ENCODE data around the gene RAB10. TPM values are rescaled to one million over a fixed set of nuclear protein-coding genes. Genes with fewer than 3 reads are reported as not detected.
"Not testable (repeated sequence)": the region's sequence is repeated elsewhere in the genome, so short reads cannot be mapped to it uniquely, and the experiment has no call there.

Gene RAB10
- total RNA-seq, 1 donor from 2014 or later: 61.7 TPM

DNA sequence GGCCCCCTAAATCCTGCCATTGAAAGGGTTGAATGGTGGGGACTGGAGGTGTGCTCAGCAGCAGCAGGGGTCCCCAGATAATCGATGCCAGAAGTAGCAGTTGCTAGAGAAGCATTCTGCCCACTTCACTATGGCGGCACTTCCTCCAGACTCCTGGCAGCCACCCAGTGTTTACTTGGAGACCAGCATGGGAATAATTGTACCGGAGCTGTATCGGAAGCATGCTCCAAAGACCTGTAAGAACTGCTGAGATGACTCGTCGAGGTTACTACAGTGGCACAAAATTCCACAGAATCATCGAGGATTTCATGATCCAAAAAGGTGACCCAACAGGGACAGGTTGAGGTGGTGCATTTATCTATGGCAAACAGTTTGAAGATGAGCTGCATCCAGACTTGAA is 128.0 kb downstream of the RAB10 start:
- no peak for DNase-seq

DNA sequence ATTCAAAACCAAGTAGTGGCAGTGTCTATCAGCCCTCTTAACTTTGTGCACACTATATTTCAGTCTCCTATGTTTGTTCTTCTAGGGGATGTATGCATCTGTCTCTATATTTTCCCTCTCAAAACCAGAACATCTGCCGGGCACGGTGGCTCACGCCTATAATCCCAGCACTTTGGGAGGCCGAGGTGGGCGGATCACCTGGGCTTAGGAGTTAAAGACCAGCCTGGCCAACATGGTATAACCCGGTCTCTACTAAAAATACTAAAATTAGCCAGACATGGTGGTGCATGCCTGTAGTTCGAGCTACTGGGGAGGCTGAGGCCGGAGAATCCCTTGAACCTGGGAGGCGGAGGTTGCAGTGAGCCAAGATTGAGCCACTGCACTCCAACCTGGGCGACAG is 129.1 kb downstream of the RAB10 start:
- no peak for DNase-seq

DNA sequence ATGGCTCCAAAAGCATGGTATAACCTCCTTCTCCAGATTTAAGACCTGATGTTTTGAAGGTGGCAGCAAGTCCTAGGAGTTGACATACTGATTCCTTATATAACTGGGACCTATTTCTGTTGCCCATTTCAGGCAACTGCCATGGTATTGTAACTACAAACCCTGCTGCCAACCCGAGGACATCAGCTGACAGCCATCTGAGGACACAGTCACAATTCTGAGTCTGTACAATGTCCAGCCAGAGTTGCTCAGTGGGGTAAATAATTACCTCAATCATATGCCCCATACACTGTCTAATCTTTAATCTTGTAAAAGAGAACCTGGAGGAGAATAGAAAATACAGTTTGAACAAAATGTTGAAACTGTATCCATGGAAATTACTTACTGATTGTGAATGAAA is 130.3 kb downstream of the RAB10 start:
- no peak for DNase-seq

DNA sequence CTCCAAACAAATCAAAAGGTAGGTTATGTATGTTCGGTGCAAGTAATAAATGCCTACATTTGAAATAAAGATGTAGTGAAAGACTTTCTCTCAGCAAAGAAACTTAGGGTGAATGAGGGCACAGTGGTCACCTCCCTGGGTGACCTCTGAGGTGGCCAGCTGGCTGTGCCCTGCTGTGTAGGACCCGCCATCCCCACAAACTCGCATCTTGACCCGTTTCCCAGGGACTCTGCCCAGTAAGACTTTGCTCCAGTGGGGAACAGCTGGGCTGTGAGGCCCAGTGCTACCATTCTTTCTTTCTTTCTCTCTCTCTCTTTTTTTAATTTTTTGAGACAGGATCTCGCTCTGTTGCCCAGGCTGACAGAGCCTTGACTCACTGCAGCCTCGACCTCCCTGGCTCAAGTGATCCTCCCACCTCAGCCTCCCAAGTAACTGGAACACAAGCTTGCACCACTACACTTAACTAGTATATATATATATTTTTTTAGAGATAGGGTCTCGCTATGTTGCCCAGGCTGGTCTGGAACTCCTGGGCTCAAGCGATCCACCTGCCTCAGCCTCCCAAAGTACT is 130.8 kb downstream of the RAB10 start:
- no peak for DNase-seq

DNA sequence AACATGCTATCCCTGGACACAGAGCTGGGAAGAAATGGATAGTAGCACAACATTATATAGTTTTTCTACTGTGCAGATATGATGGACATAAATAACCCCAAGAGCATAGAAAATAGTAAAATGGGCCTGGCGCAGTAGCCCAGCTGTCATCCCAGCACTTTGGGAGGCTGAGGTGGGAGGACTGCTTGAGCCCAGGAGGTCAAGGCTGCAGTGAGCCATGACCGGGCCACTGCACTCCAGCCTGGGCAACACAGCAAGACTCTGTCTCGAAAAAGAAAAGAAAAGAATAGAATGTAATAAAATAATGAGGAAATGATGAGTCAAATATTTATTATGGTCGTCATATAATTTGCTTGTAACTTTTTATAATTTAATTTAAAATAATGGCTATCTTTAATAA is 131.5 kb downstream of the RAB10 start:
- no peak for DNase-seq

DNA sequence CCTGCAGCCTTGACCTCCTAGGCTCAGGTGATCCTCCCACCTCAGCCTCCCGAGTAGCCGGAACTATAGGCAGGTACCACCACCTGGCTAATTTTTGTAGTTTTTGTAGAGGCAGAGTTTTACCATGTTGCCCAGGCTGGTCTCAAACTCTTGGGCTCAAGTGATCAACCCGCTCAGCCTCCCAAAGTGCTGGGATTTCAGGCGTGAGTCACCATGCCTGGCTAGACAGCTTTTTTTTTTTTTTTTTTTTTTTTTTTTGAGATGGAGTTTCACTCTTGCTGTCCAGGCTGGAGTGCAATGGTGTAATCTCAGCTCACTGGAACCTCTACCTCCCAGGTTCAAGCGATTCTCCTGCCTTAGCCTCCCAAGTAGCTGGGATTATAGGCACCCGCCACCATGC is 132.7 kb downstream of the RAB10 start:
- not testable (repeated sequence) for DNase-seq

DNA sequence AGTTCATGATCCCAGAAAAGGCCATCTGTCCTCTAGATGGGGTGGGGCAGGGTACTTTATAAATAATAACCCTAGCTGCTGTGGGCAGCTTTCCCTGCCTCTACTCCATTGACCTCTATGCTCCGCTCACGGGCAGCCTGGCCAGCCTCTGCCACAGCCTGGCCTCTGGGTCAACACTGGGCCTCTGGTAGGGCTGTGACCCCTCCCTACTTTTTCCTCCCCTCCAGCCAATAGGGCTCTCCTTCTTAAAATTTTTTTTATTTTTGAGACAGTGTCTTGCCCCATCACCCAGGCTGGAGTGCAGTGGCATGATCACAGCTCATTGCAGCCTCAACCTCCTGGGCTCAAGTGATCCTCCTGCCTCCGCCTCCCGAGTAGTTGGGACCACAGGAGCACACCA is 134.9 kb downstream of the RAB10 start:
- no peak for DNase-seq

DNA sequence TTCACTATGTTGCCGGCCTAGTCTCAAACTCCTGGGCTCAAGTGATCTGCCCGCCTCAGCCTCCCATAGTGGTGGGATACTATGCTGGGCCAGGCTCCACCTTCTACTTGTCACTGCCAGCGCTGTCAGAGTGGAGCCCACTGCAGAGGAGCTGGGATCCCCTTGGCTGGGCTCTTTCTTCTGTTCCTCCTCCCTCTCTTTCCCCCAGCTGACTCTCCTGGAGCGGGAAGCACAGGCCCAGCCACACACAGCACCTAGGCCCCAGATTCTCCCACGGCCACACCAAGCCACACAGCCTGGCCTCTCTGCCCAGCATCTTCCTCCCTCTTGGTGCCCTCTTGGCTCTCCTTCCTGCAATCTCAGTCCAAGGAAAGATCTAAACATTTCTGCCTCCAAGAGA is 135.3 kb downstream of the RAB10 start:
- DNase-seq: no peak

DNA sequence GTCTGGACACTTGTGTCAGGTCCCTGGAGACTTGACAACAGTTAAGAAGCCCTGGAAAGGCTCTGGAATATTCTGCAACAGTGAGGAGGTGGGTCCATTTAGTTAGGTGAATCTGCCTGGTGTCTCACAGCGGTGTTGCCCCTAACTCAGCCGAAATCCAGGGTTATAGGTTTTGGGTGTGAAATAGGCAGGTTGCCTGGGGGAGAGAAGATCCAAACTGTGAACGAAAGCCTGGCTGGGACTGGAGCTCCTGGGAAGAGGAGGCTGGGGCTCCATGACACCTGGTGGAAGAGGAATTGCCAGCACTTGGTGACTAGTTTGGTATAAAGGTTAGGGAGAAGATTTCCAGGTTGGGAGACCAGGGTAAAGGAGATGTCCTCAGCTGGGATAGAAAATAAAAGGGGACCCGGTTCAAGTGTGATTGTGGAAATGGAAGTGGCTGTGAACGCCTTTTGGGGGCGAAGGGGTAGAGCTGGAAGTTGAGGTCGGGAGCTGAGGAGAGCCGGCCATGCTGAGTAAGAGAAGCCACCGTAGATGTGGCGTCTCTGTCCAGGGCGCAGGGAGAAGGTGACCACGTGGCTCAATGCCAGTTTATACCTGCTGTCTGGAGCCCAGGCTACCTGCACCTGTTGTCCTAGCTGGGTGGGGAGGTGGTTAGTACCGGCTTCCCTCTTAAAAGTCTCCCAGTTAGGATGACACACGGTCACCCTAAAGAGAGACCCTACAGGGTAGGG is 136.0 kb downstream of the RAB10 start:
- DNase-seq: no peak

DNA sequence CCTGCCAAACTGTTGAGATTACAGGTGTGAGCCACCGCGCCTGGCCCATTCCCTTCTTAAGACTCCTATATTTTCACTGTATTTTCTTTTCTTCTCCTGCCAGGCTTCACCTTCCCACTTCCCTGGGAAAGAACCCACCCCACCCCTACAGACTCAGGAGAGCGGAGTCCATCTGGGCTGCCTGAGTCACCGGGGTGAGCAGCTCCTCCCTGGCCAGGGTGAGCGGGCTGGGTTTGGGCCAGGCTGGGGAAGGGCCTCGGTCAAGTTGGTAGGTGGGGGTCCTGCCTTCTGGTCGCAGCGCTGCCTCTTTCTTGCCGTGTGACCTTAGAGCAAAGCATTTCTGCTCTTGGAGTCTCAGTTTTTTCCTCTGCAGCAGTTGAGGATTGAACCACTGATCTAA is 136.9 kb downstream of the RAB10 start:
- no peak for DNase-seq

DNA sequence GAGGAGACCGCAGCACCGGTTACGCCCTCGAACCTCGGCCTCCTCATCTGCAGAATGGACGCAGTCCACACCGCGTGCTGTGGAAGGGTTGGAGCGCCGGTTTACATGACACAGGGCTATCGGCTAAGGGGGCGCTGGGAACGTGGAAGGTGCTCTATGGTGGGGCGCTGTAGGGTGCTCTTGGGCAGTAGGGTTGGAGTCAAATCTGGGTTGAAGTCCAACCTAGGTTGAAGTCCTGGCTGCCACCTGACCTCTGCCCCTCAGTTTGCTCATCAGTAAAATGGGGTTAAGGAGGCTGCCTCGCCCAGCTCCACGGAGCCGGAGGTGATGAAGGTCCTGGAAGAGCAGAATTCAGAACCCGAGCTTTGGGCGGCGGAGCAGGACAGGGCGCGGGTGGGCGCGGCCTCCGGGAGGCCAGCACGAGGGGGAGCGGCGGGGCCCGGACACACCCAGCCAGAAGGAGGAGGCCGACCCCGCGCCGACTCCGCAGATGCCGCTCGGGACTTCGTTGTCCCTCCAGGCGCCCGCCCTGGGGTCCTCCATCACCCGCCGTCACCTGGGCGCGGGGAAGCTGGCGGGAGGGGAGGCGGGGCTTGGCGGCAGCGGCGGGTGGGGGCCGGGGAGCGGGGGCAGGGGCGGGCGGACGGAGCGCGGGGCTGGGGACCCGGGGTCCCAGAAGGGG is 138.4 kb downstream of the RAB10 start:
- DNase-seq: no peak

DNA sequence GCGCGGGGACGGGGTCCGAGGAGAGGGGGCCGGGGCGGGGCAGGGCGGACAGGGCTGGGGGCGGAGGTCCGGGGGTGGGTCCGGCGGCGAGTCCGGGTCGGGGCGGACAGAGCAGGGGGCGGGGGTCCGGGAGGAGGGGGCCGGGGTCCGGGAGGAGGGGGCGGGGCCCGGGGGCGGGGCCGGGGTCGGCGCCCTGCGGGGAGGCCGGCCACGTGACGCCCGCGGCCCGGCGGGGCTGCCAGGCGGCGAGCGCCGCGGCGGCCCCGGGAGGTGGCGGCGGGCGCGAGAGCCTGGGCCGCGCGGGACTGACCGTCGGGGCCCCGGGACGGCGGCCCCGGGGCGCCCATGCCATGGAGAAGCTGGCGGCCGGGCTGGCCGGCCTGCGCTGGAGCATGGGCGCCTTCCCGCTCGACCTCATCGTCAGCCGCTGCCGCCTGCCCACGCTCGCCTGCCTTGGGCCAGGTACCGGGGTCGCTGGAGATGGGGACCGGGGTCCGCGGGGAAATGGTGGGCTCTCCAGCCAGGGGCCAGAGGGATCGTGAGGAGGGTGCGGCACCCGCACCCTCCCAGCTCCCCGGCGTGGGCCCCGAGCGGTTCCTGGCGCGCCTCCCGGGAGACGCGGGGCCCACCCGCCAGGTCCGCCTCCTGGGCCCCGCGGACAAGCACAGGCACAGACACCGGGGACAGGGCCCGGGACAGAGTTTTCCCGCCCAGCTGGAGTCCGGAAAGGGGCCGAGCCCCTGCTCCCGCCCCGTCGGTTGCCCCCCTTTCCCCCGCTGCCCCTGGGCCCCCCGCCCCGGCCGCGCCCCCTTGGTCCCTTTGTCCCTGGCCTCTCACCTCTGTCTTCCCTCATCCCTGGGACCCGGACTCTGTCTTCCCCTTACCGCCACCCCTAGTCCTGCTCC is 139.2 kb downstream of the RAB10 start, which contains the start of gene GAREM2:
Gene GAREM2 (plus strand): TSS at position 218 of the 905 bp plus-strand sequence. CDS start 133 bp downstream, at position 351.
- no peak for DNase-seq

DNA sequence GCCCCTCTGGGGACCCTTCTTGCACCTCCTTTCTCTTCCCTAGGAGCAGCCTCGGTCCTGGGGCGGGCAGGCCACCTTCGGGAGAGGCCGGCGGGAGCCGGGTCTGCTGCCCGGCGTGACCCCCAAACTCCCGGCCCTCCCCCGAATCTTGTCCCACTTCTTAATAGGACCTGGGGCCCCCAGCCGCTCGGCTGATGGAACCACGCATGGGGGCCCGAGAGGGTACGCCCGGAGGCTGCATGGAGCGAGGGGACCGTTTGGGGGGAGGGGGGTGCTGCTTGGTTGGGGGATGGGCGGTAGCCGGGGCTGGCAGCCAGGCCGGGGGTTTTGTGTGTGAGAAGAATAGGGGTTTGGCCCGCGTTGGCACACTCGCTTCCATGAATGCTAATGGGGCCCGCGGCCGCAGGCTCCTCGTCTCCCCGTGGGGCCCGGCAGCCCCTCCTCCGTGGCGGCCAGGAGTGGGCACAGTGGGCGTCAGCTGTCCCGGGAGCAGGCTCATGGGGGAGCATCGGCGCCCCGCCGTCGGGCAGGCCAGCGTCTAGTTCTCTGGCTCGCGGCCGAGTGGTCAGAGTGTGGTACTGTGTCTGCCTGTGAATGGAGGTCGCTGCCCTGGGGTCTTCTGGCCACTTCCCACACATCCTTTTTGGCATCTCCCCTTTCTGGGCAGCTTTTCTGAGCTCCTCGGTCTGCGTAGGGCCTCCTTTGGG is 140.0 kb downstream of the RAB10 start:
- no peak for DNase-seq

DNA sequence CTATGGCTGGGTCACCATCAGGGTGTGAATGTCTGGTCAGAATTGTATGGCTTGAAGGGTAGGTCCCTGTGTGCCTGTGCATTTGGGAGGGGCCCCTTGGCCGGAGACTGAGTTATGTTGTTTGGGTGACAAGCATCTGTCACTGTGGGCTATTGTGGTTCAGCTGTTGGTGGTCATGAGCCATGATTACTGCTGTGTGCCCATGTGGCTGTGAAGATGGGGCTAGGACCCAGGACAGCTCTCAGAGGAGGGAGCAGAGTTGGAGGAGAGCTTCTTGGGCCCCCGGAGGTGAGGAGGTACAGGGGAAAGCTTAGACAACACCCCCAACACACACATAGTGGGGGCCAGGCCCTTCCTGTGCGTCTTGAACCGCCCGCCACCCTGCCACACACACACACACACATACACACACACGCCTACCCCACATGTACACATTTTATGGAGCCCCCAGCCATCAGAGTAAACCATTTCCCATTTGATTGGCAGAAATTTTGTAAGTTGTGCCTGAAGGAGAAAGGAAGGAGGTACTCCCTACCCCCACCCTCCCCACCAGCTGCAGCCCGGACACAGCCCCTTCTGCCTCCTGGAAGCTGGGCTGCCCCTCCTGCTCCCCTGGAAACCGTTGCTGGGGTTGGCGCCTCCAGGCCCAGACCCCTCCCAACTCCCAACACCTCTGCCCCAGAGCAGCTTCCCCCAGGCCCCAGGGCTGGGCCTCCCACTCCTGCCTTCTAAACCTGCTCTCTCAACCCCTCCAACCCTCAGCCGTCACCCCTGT is 141.0 kb downstream of the RAB10 start:
- DNase-seq: no peak

DNA sequence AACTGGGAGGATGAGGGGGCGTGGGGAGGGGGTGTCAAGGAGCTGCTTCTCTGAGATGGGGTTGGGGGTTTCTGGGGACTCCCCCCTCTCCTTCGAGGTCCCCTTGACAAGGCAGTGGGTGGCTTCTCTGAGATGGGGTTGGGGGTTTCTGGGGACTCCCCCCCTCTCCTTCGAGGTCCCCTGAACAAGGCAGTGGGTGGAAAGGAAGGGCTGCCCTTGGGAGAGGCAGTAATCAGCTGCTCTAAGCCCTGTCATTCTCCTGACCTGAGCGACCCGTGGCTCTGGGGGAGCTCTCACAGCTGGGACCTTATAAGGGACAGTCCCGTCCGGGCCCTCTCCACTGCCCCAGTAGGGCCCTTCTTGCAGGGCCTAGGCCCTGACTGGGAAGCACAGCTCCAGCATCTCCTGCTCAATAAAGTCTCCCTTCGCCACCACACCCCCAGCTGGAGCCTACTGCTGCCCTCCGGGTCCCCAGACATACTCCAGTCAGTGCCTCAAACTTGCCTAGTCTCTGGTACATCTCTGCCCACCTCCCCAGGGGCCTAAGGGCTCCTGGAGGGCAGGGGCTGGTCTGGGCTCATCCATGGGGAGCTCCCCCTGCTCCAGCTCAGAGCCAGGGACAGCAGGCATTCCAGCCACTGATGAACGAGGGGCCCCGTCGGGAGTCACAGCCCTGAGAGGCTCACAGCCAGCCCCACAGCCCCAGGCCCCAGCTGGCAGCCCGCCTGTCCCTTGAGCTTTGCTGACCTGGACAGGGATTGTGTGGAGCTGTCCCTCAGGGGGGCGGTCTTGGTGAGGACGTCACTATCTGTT is 141.8 kb downstream of the RAB10 start:
- DNase-seq: no peak

DNA sequence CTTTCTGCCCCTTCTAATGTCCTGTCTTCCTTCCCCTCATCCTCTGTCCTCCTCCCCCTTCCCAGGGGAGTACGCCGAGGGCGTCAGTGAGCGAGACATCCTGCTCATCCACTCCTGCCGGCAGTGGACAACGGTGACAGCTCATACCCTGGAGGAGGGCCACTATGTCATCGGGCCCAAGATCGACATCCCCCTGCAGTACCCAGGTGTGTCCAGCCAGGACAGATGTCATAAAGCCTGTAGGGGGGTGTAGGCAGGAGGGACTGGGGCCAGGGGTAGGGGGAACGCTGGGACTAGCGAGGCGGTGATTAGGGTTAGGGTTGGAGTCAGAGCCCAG is 142.4 kb downstream of the RAB10 start:
- DNase-seq: no peak

DNA sequence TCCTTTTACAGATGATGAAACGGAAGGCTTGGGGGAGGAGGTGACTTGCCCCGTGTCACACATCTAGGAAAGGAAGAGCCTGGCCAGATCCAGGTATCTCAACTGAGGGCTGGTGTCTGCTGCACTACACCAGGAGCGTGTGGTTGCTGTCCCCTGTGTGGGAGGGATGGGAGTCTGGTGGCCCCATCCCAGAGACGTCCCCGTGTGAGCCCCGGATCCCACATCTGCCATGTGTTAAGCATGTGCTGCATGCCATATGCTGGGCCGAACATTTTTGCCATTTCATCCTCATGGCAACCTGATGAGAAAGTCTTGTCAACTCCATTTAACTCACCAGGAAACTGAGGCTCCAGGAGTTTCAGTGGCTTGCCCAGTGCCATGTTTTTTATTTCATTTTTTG is 143.2 kb downstream of the RAB10 start:
- DNase-seq: no peak

DNA sequence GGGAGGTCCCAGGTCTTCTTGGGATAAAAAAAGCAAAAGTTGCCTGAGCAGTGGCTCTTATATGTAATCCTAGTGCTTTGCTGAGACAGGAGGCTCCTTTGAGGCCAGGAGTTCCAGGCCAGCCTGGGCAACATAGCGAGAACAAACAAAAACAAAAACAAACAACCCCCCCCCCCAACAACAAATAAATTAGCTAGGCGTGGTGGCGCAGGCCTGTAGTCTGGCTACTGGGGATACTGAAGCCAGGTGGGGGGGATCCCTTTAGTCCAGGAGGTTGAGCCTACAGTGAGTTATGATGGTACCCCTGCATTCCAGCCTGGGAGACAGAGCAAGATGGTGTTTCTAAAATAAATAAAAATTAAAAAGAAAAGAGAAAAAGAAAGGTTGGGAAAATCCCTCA is 144.4 kb downstream of the RAB10 start:
- DNase-seq: no peak

DNA sequence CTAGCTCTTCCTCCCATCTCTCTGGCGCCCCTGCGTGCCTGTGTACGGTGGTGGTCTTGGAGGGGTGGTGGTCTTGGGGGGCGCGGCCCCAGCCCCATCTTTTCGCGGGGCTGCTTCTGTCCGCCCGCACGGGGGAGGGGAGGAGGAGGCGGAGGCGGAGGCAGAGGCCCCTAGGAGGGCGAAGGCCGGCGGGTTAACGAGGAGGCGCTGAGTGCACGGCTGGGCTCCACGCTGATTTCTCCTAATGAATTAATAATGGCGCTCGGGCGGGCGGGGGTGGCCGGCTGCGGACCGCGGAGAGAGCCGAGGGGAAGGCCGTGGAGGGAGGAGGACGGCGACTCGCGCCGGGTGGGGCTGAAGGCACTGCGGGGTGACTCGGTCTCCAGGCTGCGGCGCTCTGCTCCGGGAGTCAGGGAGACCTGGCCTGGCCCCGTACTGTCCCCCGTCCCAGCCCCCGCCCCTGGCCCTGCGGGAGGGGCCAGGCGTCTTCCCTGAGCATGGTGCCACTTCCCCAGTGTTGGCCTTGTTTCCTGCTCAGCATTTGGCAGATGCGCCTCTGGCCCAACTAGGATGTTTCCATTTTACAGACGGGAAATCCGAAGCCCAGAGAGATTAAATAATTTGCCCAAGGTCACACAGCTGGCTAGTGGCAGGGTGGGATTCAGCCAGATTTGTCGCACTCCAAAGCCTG is 145.0 kb downstream of the RAB10 start:
- DNase-seq: no peak

DNA sequence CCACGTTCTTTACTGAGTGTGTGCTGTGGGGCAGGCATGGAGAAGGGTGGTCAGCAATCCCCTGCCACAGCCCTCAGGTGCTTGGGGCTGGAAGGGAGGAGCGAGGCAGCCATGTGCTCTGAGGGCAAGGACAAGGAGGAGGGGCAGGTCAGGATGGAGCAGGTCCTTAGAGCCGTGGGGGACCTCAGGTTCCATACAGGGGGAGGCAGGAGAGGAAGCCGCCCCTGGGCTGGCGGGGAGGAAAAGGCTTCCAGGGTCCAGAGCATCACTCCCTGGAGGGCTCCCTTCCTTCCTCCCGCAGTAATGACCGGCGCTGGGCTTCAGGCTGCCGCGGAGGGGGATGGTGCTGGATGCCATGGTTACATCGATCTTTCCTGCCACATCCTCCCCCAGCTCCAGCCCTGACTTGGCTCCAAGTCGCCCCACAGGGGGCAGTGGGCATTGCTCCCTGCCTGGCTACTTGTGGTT is 145.6 kb downstream of the RAB10 start:
- no peak for DNase-seq

Measured in skin of body (tissue), 2 donors.